Measurements from ENCODE around the gene ZER1.

GRCh38 chr9:128705051-128705965, 66.4 kb downstream of the ZER1 start:
- TF ChIP-seq EGR1 (IDR thresholded peaks at IDR 0.05; ENCODE audit: borderline replicate concordance, low read depth, low read length) (no peak), CTCF (IDR thresholded peaks at IDR 0.05; ENCODE audit: control extremely low read depth in 1 of 3, insufficient read depth in 1 of 3, low read depth in 1 of 3, low read length in 3 of 3) (no peak), EZH2 (IDR thresholded peaks at IDR 0.05; ENCODE audit: low read depth, low read length, severe bottlenecking) (no peak), RBBP5 (IDR thresholded peaks at IDR 0.05; ENCODE audit: borderline replicate concordance, low read depth, low read length) (no peak), JUN (IDR thresholded peaks at IDR 0.05; ENCODE audit: low read depth, low read length) (no peak), CBX5 (IDR thresholded peaks at IDR 0.05; ENCODE audit: low read depth, low read length) (no peak), SIX5 (IDR thresholded peaks at IDR 0.05; ENCODE audit: low read depth, low read length) (no peak), POLR2A (IDR thresholded peaks at IDR 0.05; ENCODE audit: control extremely low read depth in 1 of 2, low read depth in 2 of 2, low read length in 2 of 2) (no peak), CHD1 (IDR thresholded peaks at IDR 0.05; ENCODE audit: low read depth, low read length) (no peak), EP300 (IDR thresholded peaks at IDR 0.05; ENCODE audit: borderline replicate concordance in 1 of 2, low read depth in 2 of 2, low read length in 2 of 2) (no peak), POU5F1 (IDR thresholded peaks at IDR 0.05; ENCODE audit: low read depth, low read length) (no peak)
